Endometrium (tissue), 2 donors: ENCODE measurements around the gene SLC28A1.

ENCODE experiments used
- FAIRE-seq: peaks from 2 replicates; lab custom pipeline; 2012; peaks lifted over from hg19 to GRCh38; lab: Jason Lieb, UNC
- donor health status: control.
- donor health status: control.

The SLC28A1 gene

DNA sequence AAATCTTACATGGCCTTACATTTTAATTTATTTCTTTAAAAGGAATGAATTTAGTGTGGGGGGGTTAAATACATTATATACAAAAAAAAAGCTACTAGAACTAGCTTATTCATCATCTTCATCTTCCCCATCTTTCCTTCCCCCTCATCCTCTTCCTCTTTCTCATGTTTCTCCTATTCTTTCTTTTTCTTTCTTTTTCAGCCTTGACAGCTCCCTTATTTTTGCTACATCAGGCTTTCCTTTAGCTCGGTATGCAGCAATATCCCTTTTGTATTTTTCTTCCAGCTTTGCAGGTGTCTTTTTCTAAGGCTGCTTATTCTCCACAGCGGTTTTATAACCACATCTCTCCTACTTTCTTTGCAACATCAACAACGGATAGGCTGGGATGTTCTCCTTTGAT, 55.9 kb downstream of the SLC28A1 start:
- FAIRE-seq, result no peak

GRCh38 chr15:84942456-84942855, 58.0 kb downstream of the SLC28A1 start:
- FAIRE-seq, result no peak

DNA sequence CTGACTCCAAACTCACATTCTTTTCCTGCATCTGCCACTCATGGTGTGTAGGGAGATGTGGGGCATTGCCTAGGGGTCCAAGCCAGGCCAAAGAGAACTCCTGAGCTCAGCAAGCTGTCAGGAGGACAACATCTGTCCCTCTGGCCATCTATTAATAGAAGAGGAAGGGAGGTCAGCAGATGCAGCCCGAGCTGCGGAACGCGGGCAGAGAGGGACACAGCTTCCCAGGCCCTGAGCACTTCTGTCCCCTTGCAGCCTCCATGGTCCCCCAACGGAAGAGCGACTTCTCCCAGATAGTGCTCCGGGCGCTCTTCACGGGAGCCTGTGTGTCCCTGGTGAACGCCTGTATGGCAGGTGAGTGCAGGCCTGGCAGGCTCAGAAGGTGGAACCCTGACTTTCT, 59.8 kb downstream of the SLC28A1 start:
- no peak for FAIRE-seq

DNA sequence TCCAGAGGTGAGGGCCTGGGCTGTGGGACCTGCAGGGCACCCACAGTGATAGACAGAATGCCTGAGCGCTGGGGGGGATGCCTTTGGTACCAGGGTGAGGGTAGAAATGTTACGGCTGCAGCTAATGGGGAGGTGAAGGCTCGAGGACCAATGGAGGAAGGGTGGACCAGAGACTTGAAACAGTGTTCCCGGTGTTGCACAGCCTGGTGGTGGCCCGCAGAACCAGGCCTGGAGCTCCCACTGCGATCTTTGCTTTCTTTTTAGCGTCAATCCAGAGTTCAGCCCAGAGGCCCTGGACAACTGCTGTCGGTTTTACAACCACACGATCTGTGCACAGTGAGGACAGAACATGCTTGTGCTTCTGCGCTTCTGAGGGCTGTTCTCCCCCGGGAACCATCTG, 60.4 kb downstream of the SLC28A1 start:
- no peak for FAIRE-seq

DNA sequence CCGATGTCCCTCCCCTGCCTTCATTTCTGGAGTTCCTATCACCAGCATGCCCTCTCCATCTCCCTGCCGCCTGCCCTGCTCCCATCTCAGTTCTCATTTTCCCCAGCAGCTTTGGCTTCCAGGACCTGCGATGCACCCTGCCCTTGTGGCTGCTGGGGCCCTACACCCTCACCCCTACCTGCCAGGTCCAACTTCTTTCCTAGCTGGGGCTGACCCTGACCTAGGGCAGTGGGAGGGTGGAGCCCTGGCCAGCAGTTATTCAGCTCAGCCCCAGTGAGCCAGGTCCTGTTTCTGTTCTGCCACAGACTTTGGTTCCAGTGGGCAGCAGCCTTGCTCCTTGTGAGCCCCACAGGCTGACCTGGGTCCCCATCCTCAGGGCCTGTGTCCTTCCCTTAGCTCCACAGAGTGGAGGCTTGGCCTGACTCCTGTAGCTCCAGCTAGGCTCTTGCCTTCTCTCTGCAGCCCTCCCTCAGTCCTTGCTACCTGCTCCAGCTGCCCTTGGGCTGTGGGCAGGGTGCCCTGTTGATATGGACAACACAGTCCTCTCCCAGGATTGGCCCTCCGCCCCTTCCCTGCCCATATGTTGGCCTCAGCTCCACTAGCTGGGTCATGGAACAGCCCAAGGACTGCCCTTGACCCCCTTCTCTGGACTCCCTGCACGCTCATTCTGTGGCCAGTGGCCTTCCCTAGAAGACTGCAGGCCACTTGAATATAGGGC, 62.5 kb downstream of the SLC28A1 start:
- FAIRE-seq, result no peak

DNA sequence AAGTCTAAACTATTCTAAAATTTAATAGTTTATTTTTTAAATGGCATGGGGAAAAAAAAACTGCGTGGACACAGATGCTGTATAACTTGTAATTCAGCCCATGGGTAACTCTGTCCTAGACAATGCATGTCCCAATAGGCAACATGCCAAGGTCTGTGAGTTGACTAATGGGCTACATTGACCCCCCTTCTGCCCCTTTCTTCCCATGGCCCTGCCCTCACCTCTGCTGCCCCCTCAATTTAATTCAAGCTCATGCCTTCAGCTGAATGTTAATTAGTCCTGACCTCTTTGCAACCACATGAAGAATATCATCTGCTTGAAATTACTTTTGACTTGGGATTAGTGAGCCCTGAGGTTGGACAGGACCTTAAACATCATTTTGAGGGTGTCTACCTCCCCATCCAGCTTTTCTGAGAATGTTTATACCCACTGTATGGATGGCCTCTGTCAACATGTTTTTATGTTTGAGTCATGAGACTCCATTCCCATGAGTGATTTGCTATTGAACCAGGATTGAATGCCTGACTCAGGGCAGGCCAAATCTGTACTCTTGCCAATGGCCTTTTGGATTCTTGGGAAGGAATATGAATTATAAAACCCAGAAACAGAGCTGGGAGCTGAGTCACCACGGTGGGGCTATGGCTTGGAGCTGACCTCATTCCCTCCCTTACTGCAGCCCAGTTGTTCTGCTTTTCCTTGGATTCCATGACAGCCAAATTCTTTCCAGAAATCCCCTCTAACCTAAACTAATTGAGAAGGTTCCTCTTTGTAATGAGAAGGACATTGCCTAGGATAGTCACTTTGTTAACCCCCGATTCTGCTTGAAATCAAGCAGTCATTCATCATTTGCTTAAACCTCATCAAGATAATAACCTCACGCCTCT, 63.7 kb downstream of the SLC28A1 start:
- no peak for FAIRE-seq

- no peak for FAIRE-seq
These were observed 64.6 kb downstream of the SLC28A1 start for GRCh38 chr15:84949043-84949442.

GRCh38 chr15:84949845-84950569, 65.5 kb downstream of the SLC28A1 start:
- no peak for FAIRE-seq

- FAIRE-seq, result no peak
These were observed 66.2 kb downstream of the SLC28A1 start for GRCh38 chr15:84950570-84951111.

DNA sequence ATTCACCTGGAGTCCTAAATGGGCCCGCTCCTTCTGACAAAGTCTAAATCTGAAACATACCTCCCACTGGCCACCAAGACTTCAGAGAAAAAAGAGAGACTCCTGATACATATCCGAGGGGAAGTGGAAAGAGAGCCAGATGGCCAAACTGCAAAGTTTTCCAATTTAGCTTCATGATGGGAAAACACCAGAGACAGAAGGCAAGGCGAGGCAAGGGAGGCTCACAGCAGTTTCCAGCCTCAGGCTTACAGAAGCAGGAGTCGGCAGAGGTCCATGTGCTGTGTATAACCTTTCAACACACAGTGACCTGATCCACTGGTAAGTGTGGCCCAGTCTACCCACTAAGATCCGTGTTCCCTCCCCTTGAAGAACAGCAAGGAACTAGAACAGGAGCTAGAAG, 67.3 kb downstream of the SLC28A1 start:
- no peak for FAIRE-seq

GRCh38 chr15:84953136-84953535, 68.7 kb downstream of the SLC28A1 start:
- FAIRE-seq, result no peak

DNA sequence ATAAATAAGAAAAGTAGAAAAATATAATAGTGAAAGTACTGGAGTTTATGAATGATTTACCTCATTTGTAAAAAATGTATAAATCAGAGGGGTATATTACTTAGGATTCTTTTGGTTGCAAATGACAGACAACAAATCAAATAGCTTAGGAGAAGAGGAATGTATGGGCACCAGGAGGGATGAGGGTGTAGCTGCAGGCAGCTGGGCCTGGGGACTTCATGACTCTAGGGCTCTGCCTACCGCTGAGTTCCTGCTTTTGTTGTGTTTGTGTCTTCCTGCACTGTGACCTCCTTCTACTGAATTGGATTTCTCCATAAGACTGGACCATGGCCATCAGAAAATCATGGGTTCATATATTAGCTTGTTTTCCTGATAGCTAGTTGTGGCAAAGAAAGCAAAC, 69.3 kb downstream of the SLC28A1 start:
- FAIRE-seq, result no peak

DNA sequence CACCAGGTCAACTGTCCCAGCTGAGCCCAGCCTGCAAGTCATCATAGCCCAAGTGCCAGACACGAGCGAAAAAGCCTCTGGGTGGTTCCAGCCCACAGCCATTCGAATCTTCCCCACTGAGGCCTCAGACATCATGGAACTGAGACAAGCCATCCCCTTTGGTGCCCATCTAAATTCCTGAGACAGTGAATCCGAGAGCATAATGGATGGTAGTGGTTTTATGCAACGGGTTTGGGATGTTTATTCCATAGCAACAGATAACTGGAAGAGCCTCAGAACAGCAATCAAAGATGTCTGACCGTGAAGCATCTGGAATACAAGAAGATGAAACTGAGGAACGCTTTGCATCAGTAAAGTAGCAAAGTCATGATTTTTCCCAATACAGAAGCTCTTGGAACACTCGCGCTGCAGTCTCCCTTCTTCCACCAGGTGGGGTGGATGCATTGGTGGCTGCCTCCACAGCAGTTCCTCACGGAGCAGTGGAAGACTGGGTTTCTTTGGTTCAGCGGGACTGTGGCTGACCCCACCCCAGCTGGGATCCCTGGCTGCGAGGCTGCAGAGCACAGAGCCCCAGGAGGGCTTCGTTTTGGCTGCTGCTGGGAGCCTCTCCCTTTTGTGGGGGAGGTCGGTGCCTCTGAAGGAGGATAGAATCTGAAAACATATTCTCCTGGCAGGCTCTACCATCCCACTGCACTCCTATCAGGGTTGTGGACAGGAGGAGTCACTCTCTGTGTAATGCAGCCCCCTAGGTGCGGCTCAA, 70.8 kb downstream of the SLC28A1 start:
- FAIRE-seq, result no peak

DNA sequence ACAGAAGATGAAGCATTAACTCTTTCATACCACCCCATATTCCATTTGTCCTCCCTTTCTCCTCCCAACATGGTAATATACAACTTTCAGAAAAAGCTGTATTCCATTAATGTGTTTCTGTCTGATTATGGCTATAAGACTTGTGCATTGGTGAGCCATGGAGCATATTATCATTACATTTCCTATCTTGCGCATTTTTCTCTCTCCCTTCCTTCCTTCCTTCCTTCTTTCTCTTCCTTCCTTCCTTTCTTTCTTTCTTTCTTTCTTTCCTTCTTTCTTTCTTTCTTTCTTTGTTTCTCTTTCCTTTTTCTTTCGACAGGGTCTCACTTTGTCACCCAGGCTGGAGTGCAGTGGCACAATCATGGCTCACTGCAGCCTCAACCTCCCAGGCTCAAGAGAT, 71.7 kb downstream of the SLC28A1 start:
- FAIRE-seq, result no peak

GRCh38 chr15:84960391-84961113, 76.1 kb downstream of the SLC28A1 start:
- no peak for FAIRE-seq

GRCh38 chr15:84961114-84961452, 76.6 kb downstream of the SLC28A1 start:
- no peak for FAIRE-seq

DNA sequence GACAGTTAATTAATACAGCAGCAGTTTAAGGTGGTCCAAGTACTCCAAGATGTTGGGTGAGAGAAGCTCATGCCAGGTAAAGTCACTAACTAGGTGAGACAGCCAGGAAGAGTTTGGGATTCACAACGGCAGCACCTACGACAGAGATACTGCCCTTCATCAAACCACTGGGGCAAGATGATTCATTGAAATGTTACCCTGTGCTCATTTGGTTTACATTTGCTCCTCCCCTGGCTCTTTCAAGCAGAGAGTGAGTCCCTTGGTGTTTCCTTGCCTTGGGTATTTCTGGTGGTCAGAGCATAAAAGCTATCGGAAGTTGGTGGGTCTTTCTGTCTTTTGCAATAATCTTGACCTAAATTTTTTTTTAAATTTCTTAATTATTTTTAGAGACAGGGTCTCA, 77.2 kb downstream of the SLC28A1 start:
- no peak for FAIRE-seq

DNA sequence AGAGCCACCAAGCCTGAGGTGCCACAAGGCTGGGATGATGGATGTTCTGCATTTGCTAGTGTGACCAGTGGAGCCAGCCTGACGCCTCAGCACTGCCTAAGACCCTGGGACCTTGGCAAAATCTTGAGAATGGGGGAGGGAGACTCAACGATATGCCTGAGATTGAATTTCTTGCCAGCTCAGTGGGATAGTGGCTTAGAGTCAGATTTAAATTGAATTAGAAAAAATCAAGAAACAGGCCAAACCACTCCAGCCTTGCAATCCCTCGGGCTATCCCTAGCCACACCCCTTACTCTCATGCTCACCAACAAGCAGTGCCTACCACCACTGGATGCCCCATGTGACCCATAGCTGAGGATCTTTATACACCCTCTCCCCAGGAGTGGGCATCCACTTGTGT, 78.5 kb downstream of the SLC28A1 start:
- FAIRE-seq, result no peak

DNA sequence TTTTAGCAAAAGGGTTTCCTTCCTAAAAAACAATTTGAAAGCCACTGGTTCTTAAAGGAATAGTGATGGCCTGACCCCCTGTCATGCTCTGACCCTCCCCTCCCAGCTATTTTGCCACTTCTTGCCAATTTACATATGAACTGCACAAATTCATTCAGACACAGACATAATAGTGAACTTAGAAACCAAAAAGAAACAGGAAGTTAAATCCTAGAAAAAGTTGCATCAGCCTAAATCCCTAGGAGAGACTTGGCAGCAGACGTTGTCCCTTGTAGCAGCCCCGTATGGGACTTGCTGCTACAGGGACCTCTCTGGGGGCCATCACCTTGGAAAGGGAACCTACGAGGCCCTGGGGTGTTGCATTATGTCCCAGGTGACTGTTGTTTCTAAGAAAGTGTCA, 82.9 kb downstream of the SLC28A1 start:
- no peak for FAIRE-seq

- FAIRE-seq, result no peak
These were observed 83.8 kb downstream of the SLC28A1 start for GRCh38 chr15:84968301-84968700.

DNA sequence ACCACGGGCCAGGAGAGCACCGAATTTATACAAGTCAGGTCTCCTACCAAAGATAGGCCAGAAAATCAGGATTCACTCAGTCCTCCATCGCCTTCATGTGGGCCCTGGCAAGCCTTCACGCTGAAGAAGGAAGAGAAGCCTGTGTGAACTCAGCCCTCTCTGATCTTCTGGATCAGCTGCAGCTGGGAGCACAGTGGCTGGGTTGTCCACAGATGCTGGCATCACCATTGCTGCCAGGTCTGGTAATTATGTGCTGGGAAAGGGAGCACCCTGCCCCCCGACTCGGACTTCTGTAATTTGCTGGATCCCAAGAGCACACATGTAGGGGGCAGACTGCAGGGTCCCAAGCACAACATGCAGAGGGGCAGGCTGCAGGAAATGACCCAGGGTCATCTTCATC, 84.8 kb downstream of the SLC28A1 start:
- FAIRE-seq, result no peak
